Endothelial cell of umbilical vein (primary cell): ENCODE measurements around the gene JPH2. TPM values are rescaled to one million over a fixed set of nuclear protein-coding genes. Genes with fewer than 3 reads are reported as not detected.

Source experiments
- BruUV-seq: library from RNA; stranded (reverse); fragments of 400-500 nt; replicated peaks from 2 replicates; lab custom pipeline; 2021; lab: Mats Ljungman, UMichigan
- CTCF ChIA-PET: fragments of 300-600, 350-600 bp; sonication (Branson Sonifier 250); formaldehyde crosslinking; loops from one replicate; lab custom pipeline; 2021; ENCODE audit warnings: antibody characterized with exemption, inconsistent platforms; lab: Charles Lee
- POLR2A ChIA-PET: fragments of 300-600, 350-600 bp; sonication (Branson Sonifier 250); formaldehyde crosslinking; loops from one replicate; lab custom pipeline; 2021; ENCODE audit warnings: antibody characterized with exemption, inconsistent platforms; lab: Charles Lee
- DNase-seq: peaks from one replicate; pipeline ENCODE4 v3.0.0-alpha.2; 2011; ENCODE audit warnings: low read depth, low spot score
- FAIRE-seq: peaks from 2 replicates; lab custom pipeline; 2011; peaks lifted over from hg19 to GRCh38; lab: Jason Lieb, UNC
- H2AFZ ChIP-seq: 2 replicates; pipeline ENCODE4 v1.6.0; 2012; ENCODE audit warnings: low read depth, low read length, control low read depth, inconsistent platforms
- H3K27ac ChIP-seq: 2 replicates; pipeline ENCODE4 v1.5.1; 2011; ENCODE audit warnings: low read depth, mild to moderate bottlenecking, control low read depth, low read length, moderate library complexity; ENCODE audit not compliant: insufficient read depth
- H3K27me3 ChIP-seq, 2 experiments: 2 replicates each; pipeline versions ENCODE4 v1.6.0 to v1.6.1; 2011; ENCODE audit warnings: low read length in 2 of 2, mixed read lengths in 1 of 2; ENCODE audit not compliant: control insufficient read depth in 2 of 2, insufficient read depth in 2 of 2
- H3K36me3 ChIP-seq, 2 experiments: 2 replicates in 1 of 2; 3 replicates in 1 of 2; pipeline ENCODE4 v1.5.1; 2011; ENCODE audit warnings: low read length in 2 of 2, mild to moderate bottlenecking in 1 of 2, moderate library complexity in 1 of 2; ENCODE audit not compliant: control insufficient read depth in 2 of 2, insufficient read depth in 2 of 2; ENCODE audit errors: extremely low read depth in 1 of 2
- H3K4me1 ChIP-seq: 3 replicates; pipeline ENCODE4 v1.5.1; 2011; ENCODE audit warnings: mild to moderate bottlenecking, low read length; ENCODE audit not compliant: control insufficient read depth, insufficient read depth; ENCODE audit errors: extremely low read depth
- H3K4me2 ChIP-seq: 2 replicates; pipeline ENCODE4 v1.6.1; 2011; ENCODE audit warnings: low read length, control low read depth, mixed read lengths; ENCODE audit not compliant: insufficient read depth
- H3K4me3 ChIP-seq, 3 experiments: fragments of 200-600 bp in 1 of 3; sonication (generic), shearing (Covaris generic) in 1 of 3; replicated peaks in 1 of 3; 2 replicates each; pipeline ENCODE4 v1.5.1; 2011 to 2016; ENCODE audit warnings: control low read depth in 3 of 3, low read length in 3 of 3, mild to moderate bottlenecking in 2 of 3, inconsistent platforms in 1 of 3, low read depth in 1 of 3, moderate library complexity in 1 of 3; ENCODE audit not compliant: insufficient read depth in 1 of 3
- H3K79me2 ChIP-seq: 2 replicates; pipeline ENCODE4 v1.6.0; 2012; ENCODE audit warnings: low read length, inconsistent platforms; ENCODE audit not compliant: control insufficient read depth, insufficient read depth
- H3K9ac ChIP-seq: replicated peaks from 2 replicates; pipeline ENCODE3; 2011; ENCODE audit warnings: low read length, control low read depth; ENCODE audit not compliant: insufficient read depth; ENCODE audit errors: extremely low read depth
- H3K9me1 ChIP-seq: replicated peaks from 3 replicates; pipeline ENCODE4 v1.6.0; 2011; ENCODE audit warnings: mild to moderate bottlenecking, low read length; ENCODE audit not compliant: control insufficient read depth, insufficient read depth; ENCODE audit errors: extremely low read depth
- H3K9me3 ChIP-seq: replicated peaks from 2 replicates; pipeline ENCODE4 v1.5.1; 2012; ENCODE audit warnings: low read length, inconsistent platforms; ENCODE audit not compliant: control insufficient read depth, insufficient read depth
- H4K20me1 ChIP-seq: replicated peaks from 2 replicates; pipeline ENCODE3; 2011; ENCODE audit warnings: mild to moderate bottlenecking, low read length; ENCODE audit not compliant: control insufficient read depth, insufficient read depth; ENCODE audit errors: extremely low read depth
- CTCF ChIP-seq, 2 donors: IDR thresholded peaks; 1 replicate in 1 of 2; 2 replicates in 1 of 2; pipeline ENCODE4 v1.5.1; 2011; ENCODE audit warnings: low read length in 2 of 2, mild to moderate bottlenecking in 2 of 2, moderate library complexity in 2 of 2, control low read depth in 1 of 2, inconsistent platforms in 1 of 2, low read depth in 1 of 2; ENCODE audit not compliant: insufficient read depth in 1 of 2; ENCODE audit errors: extremely low read depth in 1 of 2
- EZH2 ChIP-seq: IDR thresholded peaks from 2 replicates; pipeline ENCODE4 v1.6.1; 2012; ENCODE audit warnings: borderline replicate concordance, low read depth, mild to moderate bottlenecking, moderate library complexity, low read length, inconsistent platforms; ENCODE audit not compliant: severe bottlenecking
- FOS ChIP-seq: IDR thresholded peaks from 2 replicates; pipeline ENCODE4 v1.6.1; 2011; ENCODE audit warnings: mild to moderate bottlenecking, low read length, moderate library complexity, borderline replicate concordance; ENCODE audit not compliant: insufficient read depth
- GATA2 ChIP-seq: IDR thresholded peaks from 2 replicates; pipeline ENCODE4 v1.7.0; 2011; ENCODE audit warnings: low read depth, mild to moderate bottlenecking, moderate library complexity, mixed read lengths, low read length; ENCODE audit not compliant: insufficient read length, insufficient read depth
- JUN ChIP-seq: IDR thresholded peaks from 2 replicates; pipeline ENCODE4 v1.6.1; 2011; ENCODE audit warnings: borderline replicate concordance, low read depth; ENCODE audit not compliant: insufficient read length, insufficient read depth
- MAX ChIP-seq: IDR thresholded peaks from 2 replicates; pipeline ENCODE4 v1.6.1; 2011; ENCODE audit not compliant: insufficient read depth, insufficient read length
- MYC ChIP-seq: IDR thresholded peaks from one replicate; pipeline ENCODE4 v1.6.1; 2011; ENCODE audit warnings: mild to moderate bottlenecking, low read depth, low read length
- POLR2A ChIP-seq: IDR thresholded peaks from 2 replicates; pipeline ENCODE4 v1.6.1; 2012; ENCODE audit warnings: low read depth, mild to moderate bottlenecking, control low read depth, low read length
- POLR2AphosphoS5 ChIP-seq: IDR thresholded peaks from 2 replicates; pipeline ENCODE4 v1.6.1; 2012; ENCODE audit warnings: low read depth, mild to moderate bottlenecking, control low read depth, low read length, moderate library complexity; ENCODE audit not compliant: insufficient read depth
- dilution Hi-C: fragments of 300-500 bp; cut with MboI; formaldehyde crosslinking; loops from one replicate; pipeline ENCODE4 v1.15.0; 2019; ENCODE audit warnings: low sequenced_read_pairs; ENCODE audit not compliant: extremely low pct_ligation_motif_present
- intact Hi-C: fragments of 100-400 bp; cut with micrococcal nuclease; formaldehyde crosslinking; loops from one replicate; pipeline ENCODE4 v1.10.0; 2022
- polyA plus RNA-seq, 4 experiments: library from polyadenylated mRNA; depleted of rRNA in 3 of 4; stranded (reverse) in 3 of 4; unstranded in 1 of 4; fragments of >200 nt; gene quantifications; 2 replicates each; pipeline versions ENCODE4 v1.2.1 to v1.2.3, GENCODE V29; 2011 to 2012; ENCODE audit warnings: missing spikeins in 1 of 4
- total RNA-seq: library from RNA; stranded (reverse); gene quantifications from 2 replicates; pipeline ENCODE4 v1.2.3, GENCODE V29; 2021

Gene JPH2
- total and polyA plus RNA-seq, 2 donors (not counting 3 experiments of a cell fraction or from before 2014, with no cell fraction given) = not detected

- Histone ChIP-seq H3K27ac (no peak overlapping the region), H2AFZ (no peak overlapping the region), H3K4me1 (no peaks in the 10 kb centered on the region), H3K79me2 (no peaks in the 10 kb centered on the region), H3K36me3 (no peaks in the 10 kb centered on the region), H3K4me2 (no peak overlapping the region), H4K20me1 (no peaks in the 10 kb centered on the region), H3K9me1 (no peaks in the 10 kb centered on the region), H3K9ac (no peak overlapping the region), H3K9me3 (no peaks in the 10 kb centered on the region), H3K27me3 (peaks cover 5% of the 10 kb centered on the region in 2 experiments), H3K4me3 (no peak overlapping the region)
- ChIA-PET CTCF (interaction anchor here (2.0 to 2.1 kb wide), 2 partner anchors 20 to 53 kb away, joined by 7 to 10 read pairs; no protein-coding TSS in a partner anchor), POLR2A (no interaction called here)
- FAIRE-seq (no peak), DNase-seq (no peak)
- BruUV-seq = no TSS peak
- intact Hi-C loops (no loop called here), dilution Hi-C loops (no loop called here)
- no peak for TF ChIP-seq MAX
- no peak for TF ChIP-seq GATA2
- TF ChIP-seq FOS = no peak
- no peak for TF ChIP-seq MYC
- no peak for TF ChIP-seq CTCF (IDR thresholded peaks at IDR 0.05; ENCODE audit: extremely low read depth in 1 of 2, insufficient read depth in 1 of 2, low read depth in 1 of 2, low read length in 2 of 2)
- no peak for TF ChIP-seq EZH2
- no peak for TF ChIP-seq POLR2AphosphoS5
- TF ChIP-seq JUN = no peak
- TF ChIP-seq POLR2A = no peak
Observed at GRCh38 chr20:44136579-44137265, 50.3 kb downstream of the JPH2 start.
